Stomach smooth muscle (tissue), 2 donors: Measurements from ENCODE around the gene G6PD.
"Not testable (repeated sequence)": the region's sequence is repeated elsewhere in the genome, so short reads cannot be mapped to it uniquely, and the experiment has no call there.

Experiments
- H3K27ac ChIP-seq: one replicate; pipeline ENCODE4 v1.7.0; 2013; ENCODE audit warnings: mild to moderate bottlenecking, low read length, inconsistent platforms
- H3K27me3 ChIP-seq, 2 donors: one replicate each; pipeline ENCODE4 v1.7.0; 2013; ENCODE audit warnings: low read length in 2 of 2; ENCODE audit not compliant: insufficient read depth in 2 of 2, control insufficient read depth in 1 of 2
- H3K36me3 ChIP-seq, 2 donors: one replicate each; pipeline ENCODE4 v1.7.0; 2013; ENCODE audit warnings: low read length in 2 of 2; ENCODE audit not compliant: control insufficient read depth in 2 of 2, insufficient read depth in 2 of 2
- H3K4me1 ChIP-seq: one replicate; pipeline ENCODE4 v1.7.0; 2013; ENCODE audit warnings: low read length; ENCODE audit not compliant: control insufficient read depth, insufficient read depth
- H3K4me3 ChIP-seq, 2 donors: one replicate each; pipeline ENCODE4 v1.7.0; 2013; ENCODE audit warnings: low read length in 2 of 2
- H3K9ac ChIP-seq, 2 donors: one replicate each; pipeline ENCODE4 v1.7.0; 2013; ENCODE audit warnings: low read length in 2 of 2, mild to moderate bottlenecking in 1 of 2
- H3K9me3 ChIP-seq, 2 donors: one replicate each; pipeline ENCODE4 v1.7.0; 2013; ENCODE audit warnings: low read length in 2 of 2; ENCODE audit not compliant: control insufficient read depth in 2 of 2
- donor health status: healthy.
- donor health status: Pancreatic carcinoma.

G6PD gene

DNA sequence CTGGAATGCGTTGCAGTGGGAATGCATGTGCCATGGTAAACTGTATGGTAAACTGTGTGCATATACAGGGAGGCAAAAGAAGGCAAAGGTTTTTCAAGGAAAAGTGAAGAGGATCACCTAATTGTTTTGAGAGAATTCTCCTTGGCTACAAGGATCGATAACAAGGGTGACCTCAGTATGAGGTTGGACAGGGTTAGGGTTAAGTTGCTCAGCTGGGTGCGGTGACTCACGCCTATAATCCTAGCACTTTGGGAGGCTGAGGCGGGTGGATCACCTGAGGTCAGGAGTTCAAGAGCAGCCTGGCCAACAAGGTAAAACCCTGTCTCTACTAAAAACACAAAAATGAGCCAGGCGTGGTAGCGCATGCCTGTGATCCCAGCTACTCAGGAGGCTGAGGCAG lies 45.2 kb downstream of the G6PD start:
- H3K9me3 ChIP-seq, H3K9ac ChIP-seq, H3K4me1 ChIP-seq, H3K27me3 ChIP-seq, H3K27ac ChIP-seq, H3K36me3 ChIP-seq, H3K4me3 ChIP-seq: not testable (repeated sequence)

DNA sequence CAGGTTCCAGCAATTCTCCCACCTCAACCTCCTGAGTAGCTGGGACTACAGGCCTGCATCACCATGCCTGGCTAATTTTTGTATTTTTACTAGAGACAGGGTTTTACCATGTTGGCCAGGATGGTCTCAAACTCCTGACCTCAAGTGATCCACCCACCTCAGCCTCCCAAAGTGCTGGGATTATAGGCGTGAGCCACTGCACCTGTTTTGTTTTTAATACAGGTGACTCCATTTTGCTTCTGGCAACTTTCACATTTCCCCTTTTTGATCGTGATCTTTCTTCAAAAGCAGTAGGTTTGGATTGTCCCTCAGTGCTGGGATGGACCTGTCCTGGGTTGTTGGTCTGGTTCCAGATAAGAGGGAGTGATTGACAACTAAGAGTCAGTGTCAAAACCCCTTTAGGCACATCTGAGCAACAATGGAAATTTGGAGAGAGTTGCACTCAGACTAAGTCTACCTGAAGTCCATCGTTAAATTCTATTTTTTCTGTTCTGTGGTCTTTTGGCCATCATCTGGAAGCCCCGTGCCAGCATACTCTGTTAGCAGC lies 50.0 kb downstream of the G6PD start:
- not testable (repeated sequence) for H3K4me3 ChIP-seq, H3K9me3 ChIP-seq, H3K36me3 ChIP-seq, H3K4me1 ChIP-seq, H3K27me3 ChIP-seq, H3K27ac ChIP-seq, H3K9ac ChIP-seq

DNA sequence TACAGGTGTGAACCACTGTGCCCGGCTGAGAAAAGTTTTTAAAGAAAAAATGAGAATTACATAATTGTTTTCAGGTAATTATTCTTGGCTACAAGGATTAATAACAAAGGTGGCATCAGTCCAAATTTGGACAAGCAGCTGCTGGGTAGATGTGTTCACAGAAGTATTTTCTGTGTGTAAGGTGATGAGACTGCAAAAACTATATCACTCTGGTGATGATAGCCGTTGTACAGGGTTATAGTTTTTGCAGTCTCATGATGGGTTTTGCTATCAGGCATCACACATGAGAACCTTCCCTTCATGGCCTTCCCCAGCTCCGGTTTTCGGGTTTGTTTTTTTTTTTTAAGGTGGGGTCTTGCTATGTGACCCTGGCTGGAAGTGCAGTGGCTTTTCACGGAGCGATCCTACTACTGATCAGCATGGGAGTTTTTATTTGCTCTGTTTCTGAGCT lies 51.1 kb downstream of the G6PD start:
- no peaks in the 10 kb centered on the region for H3K9me3 ChIP-seq
- no peaks in the 10 kb centered on the region for H3K4me1 ChIP-seq
- no peak overlapping the region for H3K27ac ChIP-seq
- H3K27me3 ChIP-seq = no peaks in the 10 kb centered on the region
- no peak overlapping the region for H3K9ac ChIP-seq
- H3K4me3 ChIP-seq = no peak overlapping the region
- no peaks in the 10 kb centered on the region for H3K36me3 ChIP-seq

DNA sequence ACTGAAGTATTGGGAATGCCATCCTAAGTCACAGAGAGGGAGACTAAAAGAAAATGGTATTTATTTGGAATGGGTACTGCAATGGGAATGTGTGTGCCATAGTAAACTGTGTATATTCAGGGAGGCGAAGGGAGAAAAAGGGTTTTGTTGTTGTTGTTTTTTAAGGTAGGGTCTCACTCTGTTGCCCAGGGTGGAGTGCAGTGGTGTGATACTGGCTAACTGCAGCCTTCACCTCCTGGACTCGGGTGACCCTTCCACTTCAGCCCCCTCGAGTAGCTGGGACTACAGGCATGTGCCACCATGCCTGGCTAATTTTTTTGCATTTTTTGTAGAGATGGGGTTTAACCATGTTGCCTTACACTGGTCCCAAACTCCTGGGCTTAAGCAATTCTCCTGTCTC lies 51.9 kb downstream of the G6PD start:
- Histone ChIP-seq H3K4me3 (no peak overlapping the region), H3K27me3 (no peaks in the 10 kb centered on the region), H3K27ac (no peak overlapping the region), H3K36me3 (no peaks in the 10 kb centered on the region), H3K4me1 (no peaks in the 10 kb centered on the region), H3K9me3 (no peaks in the 10 kb centered on the region), H3K9ac (no peak overlapping the region)

DNA sequence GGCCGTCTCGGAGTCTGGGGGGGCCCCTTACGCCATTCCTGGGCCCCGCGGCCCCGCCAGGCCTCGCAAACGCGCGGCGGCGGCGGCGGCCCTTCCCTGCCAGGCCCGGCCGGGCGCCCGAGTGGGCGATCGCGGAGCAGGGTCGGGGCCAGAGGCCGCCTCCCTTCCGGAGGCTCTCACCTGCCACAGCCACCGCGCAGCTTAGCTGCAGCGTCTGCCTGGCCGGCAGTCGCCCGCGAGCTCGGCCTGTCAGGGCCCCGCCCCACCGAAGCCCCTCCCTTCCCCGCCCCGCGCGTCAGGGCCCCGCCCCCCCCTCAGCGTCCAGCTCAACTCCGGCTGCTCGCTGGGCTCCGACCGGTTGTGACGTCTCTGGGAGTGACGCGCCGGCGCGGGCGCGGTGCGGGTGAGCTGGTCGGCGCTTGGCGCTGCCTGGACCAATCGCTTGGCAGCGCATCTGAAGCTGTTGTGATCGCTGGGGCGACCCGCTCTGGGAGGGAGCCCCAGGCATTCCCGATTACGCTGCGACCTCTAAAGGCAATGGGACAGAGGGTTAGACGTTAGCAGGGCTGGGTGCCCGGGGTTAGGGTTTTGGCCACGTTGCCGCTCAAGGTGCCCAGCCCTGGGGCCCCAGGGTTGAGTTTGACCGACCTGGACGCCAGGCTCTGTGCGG lies 56.1 kb downstream of the G6PD start, which contains the start of gene SLC10A3:
TSS of gene SLC10A3 (minus strand) at position 216 of the 670 bp plus-strand sequence. CDS start 1,689 bp downstream, outside the sequence.
- H3K9me3 ChIP-seq = no peaks in the 10 kb centered on the region
- peaks cover 24% of the 10 kb centered on the region for H3K4me1 ChIP-seq
- H3K27ac ChIP-seq = peak within 1 kb of the TSS; percentile 76
- peaks cover 0 to 2% of the 10 kb centered on the region in 2 donors for H3K27me3 ChIP-seq
- peak within 1 kb of the TSS; percentile 72 to 86 for H3K9ac ChIP-seq
- peak within 1 kb of the TSS; percentile 67 to 76 for H3K4me3 ChIP-seq
- no peaks in the 10 kb centered on the region for H3K36me3 ChIP-seq

DNA sequence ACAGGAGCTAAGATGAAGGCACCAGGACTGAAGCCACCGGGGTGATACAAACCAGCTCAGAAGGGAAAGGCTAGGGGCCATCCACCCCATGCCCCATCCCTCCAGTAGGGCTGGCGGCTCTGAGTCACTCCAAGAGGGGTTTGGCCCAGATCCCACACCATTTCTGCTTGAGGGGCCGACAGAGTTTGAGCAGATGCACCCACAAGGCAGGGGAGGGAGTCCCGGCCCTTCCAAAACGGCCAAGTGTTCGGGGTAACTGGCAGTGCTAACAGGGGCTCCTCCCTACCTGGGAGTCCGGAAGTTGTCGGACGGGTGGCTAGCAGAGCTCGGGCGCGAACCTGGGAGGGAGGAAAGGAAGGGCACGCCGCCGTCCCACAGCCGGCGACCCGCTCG lies 56.6 kb downstream of the G6PD start:
- Histone ChIP-seq H3K9ac (peak overlapping the region; percentile 67 to 73), H3K27ac (peak overlapping the region; percentile 71), H3K27me3 (peaks cover 0 to 3% of the 10 kb centered on the region in 2 donors), H3K4me3 (peak overlapping the region; percentile 65 to 74), H3K4me1 (peaks cover 30% of the 10 kb centered on the region), H3K36me3 (no peaks in the 10 kb centered on the region), H3K9me3 (no peaks in the 10 kb centered on the region)

DNA sequence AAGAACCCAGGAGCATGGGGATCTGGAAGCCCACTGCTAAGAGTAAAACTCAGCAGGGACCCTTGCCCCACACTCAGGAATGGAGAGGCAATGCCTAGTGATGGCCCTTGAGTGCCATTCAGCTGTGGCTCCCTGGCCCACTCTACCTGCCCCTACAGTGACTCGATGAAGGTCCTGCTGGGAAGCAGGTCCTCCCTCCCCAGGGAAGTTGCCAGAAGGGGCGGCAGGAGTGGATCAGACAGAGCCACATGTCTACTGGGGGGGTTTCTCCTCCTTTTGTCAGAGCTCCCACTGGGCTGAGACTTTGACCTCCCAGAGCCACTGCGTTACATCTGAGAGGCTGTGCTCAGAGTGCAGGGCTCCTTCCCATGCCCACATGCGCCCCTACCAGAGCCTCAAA lies 57.5 kb downstream of the G6PD start:
- H3K27me3 ChIP-seq = peaks cover 0 to 3% of the 10 kb centered on the region in 2 donors
- no peaks in the 10 kb centered on the region for H3K9me3 ChIP-seq
- H3K4me1 ChIP-seq = peaks cover 36% of the 10 kb centered on the region
- peak overlapping the region; percentile 71 for H3K27ac ChIP-seq
- peaks cover 0 to 3% of the 10 kb centered on the region in 2 donors for H3K36me3 ChIP-seq
- peak overlapping the region in 1 of 2 donors; percentile 67 for H3K9ac ChIP-seq
- H3K4me3 ChIP-seq = peak overlapping the region in 1 of 2 donors; percentile 74

DNA sequence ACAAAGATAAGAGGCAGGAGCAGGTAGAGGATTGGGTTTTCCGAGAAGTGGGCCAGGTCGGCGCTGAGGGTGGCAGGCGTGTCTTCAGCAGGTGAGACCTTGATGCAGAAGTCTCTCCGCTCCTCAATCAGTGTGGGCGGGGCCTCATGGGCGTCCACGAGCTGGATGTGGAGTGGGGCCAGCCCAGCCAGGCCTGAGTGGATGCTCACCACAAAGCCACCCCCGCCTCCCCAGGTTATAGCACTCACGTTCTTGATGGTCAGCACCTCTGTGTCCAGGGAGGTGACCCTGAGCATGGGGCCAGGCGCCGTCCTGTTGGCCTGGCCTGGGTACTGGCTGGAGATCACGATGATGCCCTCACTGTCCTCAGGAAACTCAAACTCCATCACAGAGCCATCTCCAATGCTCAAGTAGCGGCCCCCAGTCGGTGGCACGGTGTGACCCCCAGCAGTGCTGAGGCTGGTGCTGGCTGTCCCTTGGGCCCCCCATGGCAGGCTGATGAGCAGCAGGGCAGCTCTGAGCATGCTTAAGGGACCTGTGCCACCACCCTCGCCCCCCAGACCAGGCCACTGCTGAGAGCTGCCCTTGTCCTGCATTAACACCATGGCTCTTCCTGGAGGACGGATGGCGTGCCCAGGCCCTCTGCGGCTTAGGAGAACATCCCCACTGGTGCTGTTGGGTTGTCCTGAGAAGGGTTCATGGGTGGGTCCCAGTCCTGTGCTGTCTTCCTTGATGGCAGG lies 58.1 kb downstream of the G6PD start:
- Histone ChIP-seq H3K4me1 (peaks cover 38% of the 10 kb centered on the region), H3K9ac (no peak overlapping the region), H3K4me3 (no peak overlapping the region), H3K27me3 (peaks cover 0 to 3% of the 10 kb centered on the region in 2 donors), H3K27ac (no peak overlapping the region), H3K9me3 (no peaks in the 10 kb centered on the region), H3K36me3 (peaks cover 2 to 3% of the 10 kb centered on the region in 2 donors)

DNA sequence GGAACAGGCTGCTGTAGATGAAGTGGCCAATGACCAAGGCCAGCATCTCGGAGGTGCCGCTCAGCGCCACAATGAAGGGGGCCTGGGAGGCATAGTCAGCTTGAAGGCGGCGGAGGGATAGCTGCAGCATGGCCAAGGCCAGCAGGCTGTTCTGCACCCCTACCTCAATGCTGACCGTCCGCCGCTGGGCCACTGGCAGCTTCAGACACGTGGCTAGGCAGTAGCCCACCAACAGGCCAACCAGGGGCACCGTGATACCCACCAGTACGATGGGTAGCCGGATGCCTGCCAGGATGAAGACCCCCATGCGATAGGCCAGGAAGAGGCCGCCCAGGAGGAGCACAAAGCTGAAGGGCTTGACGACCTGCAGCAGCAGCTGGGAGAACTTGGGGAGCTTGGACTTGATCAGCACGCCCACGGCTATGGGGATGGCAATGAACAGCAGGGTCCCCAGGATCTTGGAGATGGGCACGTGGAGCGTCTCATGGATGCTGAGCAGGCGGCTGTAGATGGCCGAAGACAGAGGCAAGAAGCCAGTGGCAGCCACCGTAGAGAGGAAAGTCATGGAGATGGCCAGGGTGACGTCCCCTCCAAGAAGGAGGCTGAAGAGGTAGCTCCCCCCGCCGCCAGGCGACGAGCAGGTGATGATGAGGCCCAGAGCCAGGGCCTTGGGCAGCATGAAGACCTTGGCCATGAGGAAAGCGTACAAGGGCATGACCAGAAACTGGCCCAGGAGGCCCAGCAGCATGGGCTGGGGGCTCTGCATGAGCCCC lies 58.9 kb downstream of the G6PD start:
- Histone ChIP-seq H3K36me3 (peaks cover 2 to 3% of the 10 kb centered on the region in 2 donors), H3K9me3 (no peaks in the 10 kb centered on the region), H3K4me3 (no peak overlapping the region), H3K9ac (no peak overlapping the region), H3K4me1 (peaks cover 38% of the 10 kb centered on the region), H3K27ac (no peak overlapping the region), H3K27me3 (peaks cover 0 to 3% of the 10 kb centered on the region in 2 donors)

DNA sequence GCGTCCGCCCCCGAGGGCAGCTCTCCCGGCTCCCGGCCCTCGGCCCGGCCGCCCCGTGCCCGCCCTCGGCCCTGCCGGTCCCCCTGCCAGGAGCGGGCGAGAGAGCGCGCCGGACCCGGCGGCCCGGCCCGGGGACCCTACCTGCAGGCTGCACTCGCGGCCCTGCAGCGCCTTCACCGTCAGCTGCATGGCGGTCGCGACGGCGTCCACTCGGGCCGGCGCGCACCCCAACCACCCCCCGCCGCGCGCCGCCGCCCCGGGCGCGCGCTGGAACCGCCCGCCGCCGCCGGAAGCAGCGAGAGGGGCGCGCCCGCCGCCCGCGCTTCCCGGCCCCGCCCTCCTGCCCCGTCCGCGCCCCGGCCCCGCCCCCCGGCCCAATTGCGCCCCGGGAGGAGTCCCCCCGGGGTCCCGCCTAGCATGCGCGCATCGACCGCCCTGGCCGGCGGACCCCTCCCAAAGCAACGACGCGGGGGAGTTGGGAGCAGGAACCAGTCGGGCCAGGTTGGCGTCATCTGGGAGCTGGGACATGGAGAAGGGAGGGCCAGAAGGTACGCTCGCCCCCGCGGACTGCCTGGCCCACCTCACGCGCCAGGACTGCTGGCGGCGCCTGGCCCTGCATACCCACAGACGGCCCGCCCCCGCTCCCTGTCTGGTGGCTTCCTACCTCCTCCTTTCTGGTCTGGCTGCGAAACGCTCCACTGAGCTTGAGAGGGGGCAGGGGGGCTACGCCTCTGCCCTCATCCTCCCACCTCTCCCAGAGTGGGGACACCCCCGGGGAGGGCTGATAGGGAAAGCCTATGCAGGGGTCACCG lies 60.0 kb downstream of the G6PD start, which contains the start of gene UBL4A:
TSS of gene UBL4A (minus strand) at position 220 of the 812 bp plus-strand sequence. CDS start at position 189, 31 bp downstream.
- Histone ChIP-seq H3K9me3 (no peaks in the 10 kb centered on the region), H3K9ac (peak within 1 kb of the TSS; percentile 22 to 55), H3K27ac (peak within 1 kb of the TSS; percentile 60), H3K27me3 (peaks cover 0 to 3% of the 10 kb centered on the region in 2 donors), H3K36me3 (peaks cover 2 to 3% of the 10 kb centered on the region in 2 donors), H3K4me3 (peak within 1 kb of the TSS; percentile 46 to 74), H3K4me1 (peaks cover 38% of the 10 kb centered on the region)
